ENCODE results near the gene GCC1.
"Not testable (repeated sequence)": the region's sequence is repeated elsewhere in the genome, so short reads cannot be mapped to it uniquely, and the experiment has no call there.

Gene GCC1

GRCh38 chr7:127589896-127590295 is 4.5 kb upstream of the GCC1 start:
- no peak for DNase-seq (ENCODE audit: low spot score)

- peak; percentile 33 for DNase-seq (ENCODE audit: low spot score)
Measured at GRCh38 chr7:127588697-127589482, 3.5 kb upstream of the GCC1 start.

- DNase-seq (ENCODE audit: low spot score), result peak; percentile 85
Measured at GRCh38 chr7:127588019-127588696, 2.8 kb upstream of the GCC1 start, which contains the start of gene ARF5. TSS of gene ARF5 (plus strand) at chr7:127588411. CDS start at chr7:127588499, 88 bp downstream.

- no peak for DNase-seq (ENCODE audit: low spot score)
Measured at GRCh38 chr7:127587663-127588018, 2.2 kb upstream of the GCC1 start.

- no peak for DNase-seq (ENCODE audit: low spot score)
Measured at GRCh38 chr7:127586346-127586745, 950 bp upstream of the GCC1 start.

GRCh38 chr7:127584648-127585043 is 750 bp downstream of the GCC1 start:
- DNase-seq (ENCODE audit: low spot score), result no peak

GRCh38 chr7:127582361-127582760 is 3.0 kb downstream of the GCC1 start:
- no peak for DNase-seq (ENCODE audit: low spot score)

- no peak for DNase-seq (ENCODE audit: low spot score)
Measured at GRCh38 chr7:127581716-127582115, 3.7 kb downstream of the GCC1 start.

GRCh38 chr7:127580612-127581011 is 4.8 kb downstream of the GCC1 start:
- no peak for DNase-seq (ENCODE audit: low spot score)

GRCh38 chr7:127578711-127579275 is 6.6 kb downstream of the GCC1 start:
- no peak for DNase-seq (ENCODE audit: low spot score)

GRCh38 chr7:127578036-127578684 is 7.2 kb downstream of the GCC1 start:
- DNase-seq (ENCODE audit: low spot score), result no peak

GRCh38 chr7:127571741-127572505 is 13.5 kb downstream of the GCC1 start:
- no peak for DNase-seq (ENCODE audit: low spot score)

GRCh38 chr7:127568034-127568433 is 17.4 kb downstream of the GCC1 start:
- DNase-seq (ENCODE audit: low spot score), result not testable (repeated sequence)

- DNase-seq (ENCODE audit: low spot score), result no peak
Measured at GRCh38 chr7:127566242-127566641, 19.2 kb downstream of the GCC1 start.

- DNase-seq (ENCODE audit: low spot score), result no peak
Measured at GRCh38 chr7:127557803-127558202, 27.6 kb downstream of the GCC1 start.

- DNase-seq (ENCODE audit: low spot score), result no peak
Measured at GRCh38 chr7:127556404-127556803, 29.0 kb downstream of the GCC1 start.

GRCh38 chr7:127551941-127552340 is 33.5 kb downstream of the GCC1 start:
- no peak for DNase-seq (ENCODE audit: low spot score)

GRCh38 chr7:127550247-127550646 is 35.1 kb downstream of the GCC1 start:
- DNase-seq (ENCODE audit: low spot score), result no peak

GRCh38 chr7:127546313-127546712 is 39.1 kb downstream of the GCC1 start:
- no peak for DNase-seq (ENCODE audit: low spot score)

GRCh38 chr7:127541548-127541947 is 43.8 kb downstream of the GCC1 start:
- DNase-seq (ENCODE audit: low spot score), result no peak

- not testable (repeated sequence) for DNase-seq (ENCODE audit: low spot score)
Measured at GRCh38 chr7:127540461-127540860, 44.9 kb downstream of the GCC1 start.

- no peak for DNase-seq (ENCODE audit: low spot score)
Measured at GRCh38 chr7:127539116-127539515, 46.3 kb downstream of the GCC1 start.

Data from CD4-positive, alpha-beta T cell treated with Interleukin-6 at 100 ng/mL for 8 hours (primary cell).